ENCODE data around the gene TIMP2. TPM values are rescaled to one million over a fixed set of nuclear protein-coding genes. Genes with fewer than 3 reads are reported as not detected.

Gene TIMP2
- total and polyA plus RNA-seq, 2 of the 4 experiments (the other 2 are of a cell fraction): 43.9 to 416 TPM

DNA sequence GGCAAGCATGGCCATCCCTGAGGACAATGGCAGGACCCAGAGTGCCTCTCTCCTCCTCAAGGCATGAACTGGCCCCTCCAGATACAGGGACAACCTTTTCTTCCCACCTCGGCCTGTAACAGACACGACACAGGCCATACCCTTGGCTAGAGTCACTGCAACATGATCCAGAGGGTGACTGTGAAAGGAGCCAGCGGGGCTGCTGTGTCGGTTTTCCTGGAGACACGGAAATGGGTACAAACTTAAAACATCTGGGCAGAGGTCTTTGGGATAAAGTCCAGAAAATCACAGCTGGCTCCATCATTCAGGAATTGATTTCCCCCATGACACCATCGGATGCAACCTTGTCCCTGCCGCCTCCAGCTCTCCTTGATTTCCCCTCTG, 27.5 kb downstream of the TIMP2 start:
- POLR2A ChIA-PET (ENCODE audit: unreplicated experiment): no interaction called here

More for the DNA sequence above, 27.5 kb downstream of the TIMP2 start:
- no peak for ATAC-seq (ENCODE audit: low read depth)
- H2AK9ac ChIP-seq (replicated peaks; ENCODE audit: low read depth, low read length, poor library complexity): no peak overlapping the region
- peaks cover 34% of the 10 kb centered on the region for H3K9me1 ChIP-seq (ENCODE audit: insufficient read depth, low read length)
- no peak overlapping the region for H2BK15ac ChIP-seq (ENCODE audit: low read depth, low read length)
- H3K4ac ChIP-seq (ENCODE audit: low read depth, low read length): no peak overlapping the region
- no peak overlapping the region for H3K4me2 ChIP-seq (ENCODE audit: low read depth, low read length)
- dilution Hi-C loops (cut with HindIII; ENCODE audit: low sequenced_read_pairs, unreplicated experiment): no loop called here
- no peak overlapping the region for H2AK5ac ChIP-seq (ENCODE audit: low read depth, low read length)
- WGBS, 2 experiments (ENCODE audit: extremely low coverage in 2 of 2, insufficient read length in 1 of 2): 48% methylated on average over 6 of the region's 7 CpGs; no CpG with 5 or more reads in 1 of the 2 experiments
- H3K79me1 ChIP-seq (ENCODE audit: low read depth in 1 of 2, low read length in 2 of 2): peaks cover 31 to 89% of the 10 kb centered on the region in 2 experiments
- no peaks in the 10 kb centered on the region for H3K9me3 ChIP-seq (ENCODE audit: control insufficient read depth, insufficient read depth, low read length)
- no peak overlapping the region for H2AFZ ChIP-seq (replicated peaks; ENCODE audit: low read length, poor library complexity)
- H3K56ac ChIP-seq (ENCODE audit: extremely low read depth, insufficient read depth, low read length): no peak overlapping the region
- 0 out of 2 replicates have a peak overlapping the region, but pooled peaks have one; percentile 23 for H3K23ac ChIP-seq (ENCODE audit: low read depth, low read length)
- peaks cover 26% of the 10 kb centered on the region for H3K4me1 ChIP-seq (ENCODE audit: control insufficient read depth, insufficient read depth, low read length)
- no peaks in the 10 kb centered on the region for H3K27me3 ChIP-seq (ENCODE audit: control insufficient read depth, insufficient read depth, low read length)
- no peak overlapping the region for H4K91ac ChIP-seq (ENCODE audit: insufficient read depth, low read depth, low read length)
- intact Hi-C loops (cut with micrococcal nuclease): no loop called here
- in situ Hi-C loops (cut with MboI; ENCODE audit: low sequenced_read_pairs): no loop called here
- CTCF ChIA-PET: no interaction called here
- H2BK120ac ChIP-seq (ENCODE audit: low read depth, low read length): no peak overlapping the region
- no peak overlapping the region for H3K14ac ChIP-seq (replicated peaks; ENCODE audit: low read depth, low read length)
- H4K20me1 ChIP-seq (ENCODE audit: insufficient read depth, low read length): peaks cover 95% of the 10 kb centered on the region
- H3K18ac ChIP-seq (ENCODE audit: low read depth, low read length): no peak overlapping the region
- no peak for TF ChIP-seq MAZ (IDR thresholded peaks at IDR 0.05; ENCODE audit: borderline replicate concordance, low read depth, low read length)
- TF ChIP-seq BHLHE40 (IDR thresholded peaks at IDR 0.05; ENCODE audit: low read depth, low read length): no peak
- TF ChIP-seq, protein P1, sequence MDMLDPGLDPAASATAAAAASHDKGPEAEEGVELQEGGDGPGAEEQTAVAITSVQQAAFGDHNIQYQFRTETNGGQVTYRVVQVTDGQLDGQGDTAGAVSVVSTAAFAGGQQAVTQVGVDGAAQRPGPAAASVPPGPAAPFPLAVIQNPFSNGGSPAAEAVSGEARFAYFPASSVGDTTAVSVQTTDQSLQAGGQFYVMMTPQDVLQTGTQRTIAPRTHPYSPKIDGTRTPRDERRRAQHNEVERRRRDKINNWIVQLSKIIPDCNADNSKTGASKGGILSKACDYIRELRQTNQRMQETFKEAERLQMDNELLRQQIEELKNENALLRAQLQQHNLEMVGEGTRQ (IDR thresholded peaks at IDR 0.05; ENCODE audit: low read depth, low read length): no peak
- TF ChIP-seq RCOR1 (IDR thresholded peaks at IDR 0.05; ENCODE audit: insufficient replicate concordance, low read length): no peak
- TF ChIP-seq FOS (IDR thresholded peaks at IDR 0.05; ENCODE audit: low read depth, low read length): no peak
- no peak for TF ChIP-seq RFX5 (IDR thresholded peaks at IDR 0.05; ENCODE audit: low read depth, low read length)
- TF ChIP-seq, protein P2, sequence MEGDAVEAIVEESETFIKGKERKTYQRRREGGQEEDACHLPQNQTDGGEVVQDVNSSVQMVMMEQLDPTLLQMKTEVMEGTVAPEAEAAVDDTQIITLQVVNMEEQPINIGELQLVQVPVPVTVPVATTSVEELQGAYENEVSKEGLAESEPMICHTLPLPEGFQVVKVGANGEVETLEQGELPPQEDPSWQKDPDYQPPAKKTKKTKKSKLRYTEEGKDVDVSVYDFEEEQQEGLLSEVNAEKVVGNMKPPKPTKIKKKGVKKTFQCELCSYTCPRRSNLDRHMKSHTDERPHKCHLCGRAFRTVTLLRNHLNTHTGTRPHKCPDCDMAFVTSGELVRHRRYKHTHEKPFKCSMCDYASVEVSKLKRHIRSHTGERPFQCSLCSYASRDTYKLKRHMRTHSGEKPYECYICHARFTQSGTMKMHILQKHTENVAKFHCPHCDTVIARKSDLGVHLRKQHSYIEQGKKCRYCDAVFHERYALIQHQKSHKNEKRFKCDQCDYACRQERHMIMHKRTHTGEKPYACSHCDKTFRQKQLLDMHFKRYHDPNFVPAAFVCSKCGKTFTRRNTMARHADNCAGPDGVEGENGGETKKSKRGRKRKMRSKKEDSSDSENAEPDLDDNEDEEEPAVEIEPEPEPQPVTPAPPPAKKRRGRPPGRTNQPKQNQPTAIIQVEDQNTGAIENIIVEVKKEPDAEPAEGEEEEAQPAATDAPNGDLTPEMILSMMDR (conservative IDR thresholded peaks at IDR 0.05; ENCODE audit: low read depth, low read length): no peak
- no peak for TF ChIP-seq MAFK (IDR thresholded peaks at IDR 0.05; ENCODE audit: low read depth, low read length)
- no peak for TF ChIP-seq MXI1 (IDR thresholded peaks at IDR 0.05; ENCODE audit: borderline replicate concordance, low read depth, low read length)
- TF ChIP-seq, protein P3, sequence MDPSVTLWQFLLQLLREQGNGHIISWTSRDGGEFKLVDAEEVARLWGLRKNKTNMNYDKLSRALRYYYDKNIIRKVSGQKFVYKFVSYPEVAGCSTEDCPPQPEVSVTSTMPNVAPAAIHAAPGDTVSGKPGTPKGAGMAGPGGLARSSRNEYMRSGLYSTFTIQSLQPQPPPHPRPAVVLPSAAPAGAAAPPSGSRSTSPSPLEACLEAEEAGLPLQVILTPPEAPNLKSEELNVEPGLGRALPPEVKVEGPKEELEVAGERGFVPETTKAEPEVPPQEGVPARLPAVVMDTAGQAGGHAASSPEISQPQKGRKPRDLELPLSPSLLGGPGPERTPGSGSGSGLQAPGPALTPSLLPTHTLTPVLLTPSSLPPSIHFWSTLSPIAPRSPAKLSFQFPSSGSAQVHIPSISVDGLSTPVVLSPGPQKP (IDR thresholded peaks at IDR 0.05; ENCODE audit: borderline replicate concordance, low read depth, low read length): no peak
- TF ChIP-seq SMC3 (IDR thresholded peaks at IDR 0.05; ENCODE audit: low read depth, low read length): no peak
- no peak for TF ChIP-seq CEBPB (IDR thresholded peaks at IDR 0.05; ENCODE audit: low read depth, low read length)
- no peak for TF ChIP-seq RAD21 (IDR thresholded peaks at IDR 0.05; ENCODE audit: low read length)
- TF ChIP-seq NFE2L2 (IDR thresholded peaks at IDR 0.05; ENCODE audit: low read depth, low read length): no peak
- H3K27ac ChIP-seq (ENCODE audit: insufficient read depth, low read length): no peak overlapping the region
- H3K4me3 ChIP-seq (ENCODE audit: insufficient read depth, low read depth, low read length): no peak overlapping the region
- no peak for DNase-seq
- H3K36me3 ChIP-seq (ENCODE audit: control insufficient read depth, insufficient read depth, low read length): peaks cover 39% of the 10 kb centered on the region
- H2BK20ac ChIP-seq (ENCODE audit: low read depth, low read length): no peak overlapping the region
- no peak overlapping the region for H4K5ac ChIP-seq (ENCODE audit: low read depth, low read length)
- no peak overlapping the region for H3K9ac ChIP-seq (ENCODE audit: low read depth, low read length)
- no peak overlapping the region for H4K8ac ChIP-seq (ENCODE audit: low read depth in 2 of 2, low read length in 2 of 2)
- BruUV-seq (replicated peaks): no TSS peak
- H2BK5ac ChIP-seq (ENCODE audit: low read depth, low read length, poor library complexity, severe bottlenecking): no peak overlapping the region
